Measurements from ENCODE around the gene TNNI3.
A peak's percentile ranks its signal among the peaks of the same experiment; 100 is the strongest.

DNA sequence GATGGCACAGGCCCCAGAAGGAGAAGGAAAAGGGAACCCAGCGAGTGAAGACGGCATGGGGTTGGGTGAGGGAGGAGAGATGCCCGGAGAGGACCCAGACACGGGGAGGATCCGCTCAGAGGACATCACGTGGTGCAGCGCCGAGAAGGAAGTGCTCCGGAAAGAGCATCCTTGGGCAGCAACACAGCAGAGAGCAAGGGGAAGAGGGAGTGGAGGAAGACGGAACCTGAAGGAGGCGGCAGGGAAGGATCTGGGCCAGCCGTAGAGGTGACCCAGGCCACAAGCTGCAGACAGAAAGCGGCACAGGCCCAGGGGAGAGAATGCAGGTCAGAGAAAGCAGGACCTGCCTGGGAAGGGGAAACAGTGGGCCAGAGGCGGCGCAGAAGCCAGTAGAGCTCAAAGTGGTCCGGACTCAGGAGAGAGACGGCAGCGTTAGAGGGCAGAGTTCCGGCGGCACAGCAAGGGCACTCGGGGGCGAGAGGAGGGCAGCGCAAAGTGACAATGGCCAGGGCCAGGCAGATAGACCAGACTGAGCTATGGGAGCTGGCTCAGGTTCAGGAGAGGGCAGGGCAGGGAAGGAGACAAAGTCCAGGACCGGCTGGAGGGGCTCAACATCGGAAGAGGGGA is 41.2 kb downstream of the TNNI3 start:
- TF ChIP-seq EZH2phosphoT487 (IDR thresholded peaks at IDR 0.05; ENCODE audit: borderline replicate concordance, low read depth, low read length) (no peak), CTCF (conservative IDR thresholded peaks at IDR 0.05; ENCODE audit: low read length) (0 out of 2 replicates have a peak, but pooled peaks have one; percentile 10)

Measured in OCI-LY7 (cell line).